Mucosa of stomach (tissue), 1 donor: ENCODE results near the gene MED25.

Experiments used
- H3K27me3 ChIP-seq: one replicate; pipeline ENCODE4 v1.7.0; 2013; ENCODE audit warnings: mild to moderate bottlenecking, low read length; ENCODE audit not compliant: control insufficient read depth, insufficient read depth
- H3K36me3 ChIP-seq: one replicate; pipeline ENCODE4 v1.7.0; 2013; ENCODE audit warnings: low read length; ENCODE audit not compliant: control insufficient read depth, insufficient read depth
- H3K4me1 ChIP-seq: one replicate; pipeline ENCODE4 v1.7.0; 2013; ENCODE audit warnings: mild to moderate bottlenecking, low read length; ENCODE audit not compliant: control insufficient read depth, insufficient read depth
- H3K4me3 ChIP-seq: one replicate; pipeline ENCODE4 v1.7.0; 2013; ENCODE audit warnings: low read length
- H3K9ac ChIP-seq: one replicate; pipeline ENCODE4 v1.7.0; 2013; ENCODE audit warnings: mild to moderate bottlenecking, low read length, moderate library complexity
- H3K9me3 ChIP-seq: one replicate; pipeline ENCODE4 v1.7.0; 2013; ENCODE audit warnings: mild to moderate bottlenecking, low read length, moderate library complexity; ENCODE audit not compliant: control insufficient read depth
- donor health status: Pancreatic carcinoma.

MED25 gene

GRCh38 chr19:49850221-49850486 lies 32.1 kb downstream of the MED25 start:
- peaks cover 30% of the 10 kb centered on the region for H3K4me1 ChIP-seq
- no peaks in the 10 kb centered on the region for H3K27me3 ChIP-seq
- H3K9me3 ChIP-seq = no peaks in the 10 kb centered on the region
- peak overlapping the region; percentile 100 for H3K9ac ChIP-seq
- no peaks in the 10 kb centered on the region for H3K36me3 ChIP-seq
- peak overlapping the region; percentile 95 for H3K4me3 ChIP-seq

- H3K27me3 ChIP-seq = no peaks in the 10 kb centered on the region
- peak within 1 kb of the TSS; percentile 95 for H3K4me3 ChIP-seq
- H3K36me3 ChIP-seq = no peaks in the 10 kb centered on the region
- no peaks in the 10 kb centered on the region for H3K9me3 ChIP-seq
- peaks cover 30% of the 10 kb centered on the region for H3K4me1 ChIP-seq
- H3K9ac ChIP-seq = peak within 1 kb of the TSS; percentile 100
Observed at GRCh38 chr19:49850487-49851342, 32.6 kb downstream of the MED25 start, which contains the start of gene PTOV1. Gene PTOV1 (plus strand): TSS chr19:49851159.

GRCh38 chr19:49851456-49852259 lies 33.6 kb downstream of the MED25 start:
- Histone ChIP-seq H3K36me3 (no peaks in the 10 kb centered on the region), H3K9ac (no peak overlapping the region), H3K4me1 (peaks cover 30% of the 10 kb centered on the region), H3K27me3 (no peaks in the 10 kb centered on the region), H3K4me3 (peak overlapping the region; percentile 14), H3K9me3 (no peaks in the 10 kb centered on the region)

- no peaks in the 10 kb centered on the region for H3K27me3 ChIP-seq
- H3K4me1 ChIP-seq = peaks cover 30% of the 10 kb centered on the region
- H3K4me3 ChIP-seq = peak overlapping the region; percentile 14
- H3K36me3 ChIP-seq = peaks cover 8% of the 10 kb centered on the region
- H3K9ac ChIP-seq = no peak overlapping the region
- H3K9me3 ChIP-seq = no peaks in the 10 kb centered on the region
Observed at GRCh38 chr19:49852631-49853126, 34.6 kb downstream of the MED25 start.

- Histone ChIP-seq H3K9ac (no peak overlapping the region), H3K4me1 (peaks cover 30% of the 10 kb centered on the region), H3K36me3 (peaks cover 9% of the 10 kb centered on the region), H3K27me3 (no peaks in the 10 kb centered on the region), H3K9me3 (no peaks in the 10 kb centered on the region), H3K4me3 (no peak overlapping the region)
Observed at GRCh38 chr19:49853852-49854377, 35.8 kb downstream of the MED25 start.

GRCh38 chr19:49854378-49855263 lies 36.5 kb downstream of the MED25 start:
- Histone ChIP-seq H3K4me1 (peaks cover 30% of the 10 kb centered on the region), H3K9me3 (no peaks in the 10 kb centered on the region), H3K36me3 (peaks cover 11% of the 10 kb centered on the region), H3K4me3 (no peak overlapping the region), H3K9ac (no peak overlapping the region), H3K27me3 (no peaks in the 10 kb centered on the region)

- Histone ChIP-seq H3K4me3 (no peak overlapping the region), H3K4me1 (peaks cover 23% of the 10 kb centered on the region), H3K27me3 (no peaks in the 10 kb centered on the region), H3K36me3 (peaks cover 13% of the 10 kb centered on the region), H3K9me3 (no peaks in the 10 kb centered on the region), H3K9ac (no peak overlapping the region)
Observed at GRCh38 chr19:49855277-49855675, 37.2 kb downstream of the MED25 start.

- Histone ChIP-seq H3K4me3 (no peak overlapping the region), H3K27me3 (no peaks in the 10 kb centered on the region), H3K9ac (no peak overlapping the region), H3K9me3 (no peaks in the 10 kb centered on the region), H3K4me1 (peaks cover 25% of the 10 kb centered on the region), H3K36me3 (peaks cover 20% of the 10 kb centered on the region)
Observed at GRCh38 chr19:49855676-49856573, 37.8 kb downstream of the MED25 start.

GRCh38 chr19:49856574-49857021 lies 38.5 kb downstream of the MED25 start:
- Histone ChIP-seq H3K27me3 (no peaks in the 10 kb centered on the region), H3K9me3 (no peaks in the 10 kb centered on the region), H3K36me3 (peaks cover 20% of the 10 kb centered on the region), H3K4me3 (no peak overlapping the region), H3K9ac (no peak overlapping the region), H3K4me1 (peaks cover 31% of the 10 kb centered on the region)

GRCh38 chr19:49857061-49857837 lies 39.2 kb downstream of the MED25 start:
- Histone ChIP-seq H3K4me1 (peaks cover 30% of the 10 kb centered on the region), H3K27me3 (no peaks in the 10 kb centered on the region), H3K9me3 (no peaks in the 10 kb centered on the region), H3K4me3 (no peak overlapping the region), H3K36me3 (peaks cover 20% of the 10 kb centered on the region), H3K9ac (no peak overlapping the region)
